Parathyroid adenoma (tissue), 2 donors: Measurements from ENCODE around the gene GPC6.
A peak's percentile ranks its signal among the peaks of the same experiment; 100 is the strongest.

ENCODE experiments used
- H2AFZ ChIP-seq: fragments of 300-600 bp; sonication (generic); one replicate; pipeline ENCODE4 v1.7.0; 2017; ENCODE audit warnings: antibody characterized with exemption, mild to moderate bottlenecking
- H3K27ac ChIP-seq: fragments of 300-600 bp; sonication (generic); one replicate; pipeline ENCODE4 v1.7.0; 2017
- H3K27me3 ChIP-seq: fragments of 300-600 bp; sonication (generic); one replicate; pipeline ENCODE4 v1.7.0; 2017; ENCODE audit warnings: low read length; ENCODE audit not compliant: control insufficient read depth, insufficient read depth
- H3K36me3 ChIP-seq: fragments of 300-600 bp; sonication (generic); one replicate; pipeline ENCODE4 v1.7.0; 2017; ENCODE audit warnings: low read length; ENCODE audit not compliant: control insufficient read depth, insufficient read depth
- H3K4me1 ChIP-seq: fragments of 300-600 bp; sonication (generic); one replicate; pipeline ENCODE4 v1.7.0; 2017; ENCODE audit warnings: control low read depth
- H3K4me2 ChIP-seq: fragments of 300-600 bp; sonication (generic); one replicate; pipeline ENCODE4 v1.7.0; 2017; ENCODE audit warnings: low read length
- H3K4me3 ChIP-seq: fragments of 300-600 bp; sonication (generic); one replicate; pipeline ENCODE4 v1.7.0; 2017; ENCODE audit warnings: low read depth, low read length
- H3K79me2 ChIP-seq: fragments of 300-600 bp; sonication (generic); one replicate; pipeline ENCODE4 v1.7.0; 2017; ENCODE audit warnings: control low read depth
- H3K9ac ChIP-seq: fragments of 300-600 bp; sonication (generic); one replicate; pipeline ENCODE4 v1.7.0; 2017; ENCODE audit warnings: mild to moderate bottlenecking
- H3K9me3 ChIP-seq: fragments of 300-600 bp; sonication (generic); one replicate; pipeline ENCODE4 v1.7.0; 2017; ENCODE audit warnings: low read length; ENCODE audit not compliant: control insufficient read depth
- CTCF ChIP-seq: fragments of 300-600 bp; sonication (generic); IDR thresholded peaks from one replicate; pipeline ENCODE4 v1.7.0; 2017; ENCODE audit warnings: antibody characterized with exemption, mild to moderate bottlenecking
- donor health status: primary hyperparathyroidism.

Gene GPC6

GRCh38 chr13:94153586-94153985 lies 927.0 kb downstream of the GPC6 start:
- no peaks in the 10 kb centered on the region for H3K9me3 ChIP-seq
- TF ChIP-seq CTCF, result no peak
- H2AFZ ChIP-seq, result no peak overlapping the region
- H3K4me1 ChIP-seq, result peaks cover 12% of the 10 kb centered on the region
- H3K27me3 ChIP-seq, result no peaks in the 10 kb centered on the region
- H3K27ac ChIP-seq, result peak overlapping the region; percentile 49
- no peak overlapping the region for H3K9ac ChIP-seq
- H3K4me2 ChIP-seq, result no peak overlapping the region
- no peak overlapping the region for H3K4me3 ChIP-seq
- no peaks in the 10 kb centered on the region for H3K79me2 ChIP-seq
- no peaks in the 10 kb centered on the region for H3K36me3 ChIP-seq

DNA sequence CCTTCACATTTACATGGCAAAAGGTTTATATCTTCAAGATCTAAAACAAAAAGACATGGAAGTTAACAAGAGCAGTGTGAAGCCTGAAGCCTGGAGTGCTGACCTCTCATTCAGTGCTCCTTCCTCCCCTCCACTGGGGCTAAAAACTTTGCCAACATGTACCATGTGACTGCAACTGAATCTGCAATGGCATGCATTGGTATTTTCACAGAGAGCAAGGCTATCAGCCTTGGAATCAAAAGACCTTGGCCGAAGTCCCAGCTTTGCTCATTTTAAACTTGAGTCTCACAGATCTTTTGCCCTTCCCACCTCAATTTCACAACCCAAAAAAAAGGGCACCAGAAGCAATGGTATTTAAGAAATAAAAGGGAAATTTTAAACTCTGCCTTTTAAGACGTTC lies 927.8 kb downstream of the GPC6 start:
- H3K4me2 ChIP-seq, result peak overlapping the region; percentile 52
- no peaks in the 10 kb centered on the region for H3K79me2 ChIP-seq
- no peaks in the 10 kb centered on the region for H3K27me3 ChIP-seq
- H3K36me3 ChIP-seq, result no peaks in the 10 kb centered on the region
- H3K9ac ChIP-seq, result no peak overlapping the region
- peak overlapping the region; percentile 75 for H3K27ac ChIP-seq
- peaks cover 12% of the 10 kb centered on the region for H3K4me1 ChIP-seq
- no peaks in the 10 kb centered on the region for H3K9me3 ChIP-seq
- peak overlapping the region; percentile 4 for H3K4me3 ChIP-seq
- H2AFZ ChIP-seq, result no peak overlapping the region
- no peak for TF ChIP-seq CTCF

DNA sequence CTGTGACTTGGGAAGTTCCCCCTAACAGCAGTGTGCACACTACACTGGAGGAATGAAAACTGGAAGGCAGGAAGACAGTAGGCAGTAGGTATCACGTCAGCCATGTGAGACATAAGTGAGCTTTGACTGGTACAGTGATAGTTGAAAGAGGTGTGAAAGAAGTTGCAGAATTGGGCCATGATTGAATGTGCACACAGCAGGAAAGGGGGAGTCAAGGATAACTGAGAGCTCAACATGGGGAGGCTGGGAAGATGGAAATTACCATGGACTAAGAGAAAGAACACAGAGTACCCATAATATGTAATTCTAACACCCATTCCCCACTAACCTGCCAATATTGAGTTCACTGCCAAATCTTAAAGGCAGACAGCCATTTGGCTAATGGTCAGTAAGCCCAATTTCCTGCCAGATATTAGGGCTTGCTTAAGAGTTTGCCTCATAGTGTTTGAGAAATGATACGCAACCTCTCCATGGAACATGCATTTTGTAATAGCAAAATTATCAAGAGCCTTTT lies 931.2 kb downstream of the GPC6 start:
- no peaks in the 10 kb centered on the region for H3K79me2 ChIP-seq
- H3K36me3 ChIP-seq, result no peaks in the 10 kb centered on the region
- no peaks in the 10 kb centered on the region for H3K9me3 ChIP-seq
- no peak overlapping the region for H3K27ac ChIP-seq
- no peaks in the 10 kb centered on the region for H3K27me3 ChIP-seq
- no peak overlapping the region for H3K4me2 ChIP-seq
- H3K9ac ChIP-seq, result no peak overlapping the region
- H3K4me1 ChIP-seq, result peaks cover 12% of the 10 kb centered on the region
- TF ChIP-seq CTCF, result no peak
- no peak overlapping the region for H2AFZ ChIP-seq
- H3K4me3 ChIP-seq, result no peak overlapping the region

DNA sequence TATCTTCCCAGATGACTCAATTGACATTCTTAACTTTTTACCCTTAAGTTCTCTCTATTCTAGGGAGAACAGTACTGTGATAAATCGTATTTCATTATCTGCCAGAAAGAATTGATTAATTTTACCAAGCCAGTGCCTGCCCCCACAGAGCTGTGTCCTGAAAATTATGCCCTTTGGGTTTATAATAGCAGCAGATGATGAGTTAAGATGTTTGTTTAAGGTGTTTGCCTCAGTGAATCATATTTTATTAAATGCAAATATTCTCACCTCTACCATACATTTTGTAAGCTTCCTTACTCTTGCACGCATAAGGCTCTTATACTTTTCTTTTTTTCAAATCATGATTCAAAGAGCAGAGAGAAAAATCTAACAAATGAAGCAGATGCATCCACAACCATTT lies 934.3 kb downstream of the GPC6 start:
- H3K9ac ChIP-seq, result no peak overlapping the region
- peaks cover 2% of the 10 kb centered on the region for H3K4me1 ChIP-seq
- no peaks in the 10 kb centered on the region for H3K36me3 ChIP-seq
- H3K9me3 ChIP-seq, result no peaks in the 10 kb centered on the region
- H3K27me3 ChIP-seq, result no peaks in the 10 kb centered on the region
- no peak overlapping the region for H3K27ac ChIP-seq
- H3K4me3 ChIP-seq, result no peak overlapping the region
- H3K79me2 ChIP-seq, result no peaks in the 10 kb centered on the region
- no peak overlapping the region for H3K4me2 ChIP-seq
- H2AFZ ChIP-seq, result no peak overlapping the region
- no peak for TF ChIP-seq CTCF

GRCh38 chr13:94162289-94162688 lies 935.7 kb downstream of the GPC6 start:
- H2AFZ ChIP-seq, result peak overlapping the region; percentile 60
- no peak overlapping the region for H3K4me2 ChIP-seq
- H3K4me3 ChIP-seq, result no peak overlapping the region
- H3K9me3 ChIP-seq, result no peaks in the 10 kb centered on the region
- TF ChIP-seq CTCF, result no peak
- peaks cover 5% of the 10 kb centered on the region for H3K4me1 ChIP-seq
- H3K79me2 ChIP-seq, result no peaks in the 10 kb centered on the region
- H3K27me3 ChIP-seq, result no peaks in the 10 kb centered on the region
- H3K9ac ChIP-seq, result no peak overlapping the region
- H3K36me3 ChIP-seq, result no peaks in the 10 kb centered on the region
- no peak overlapping the region for H3K27ac ChIP-seq
